PC-9 (cell line): Measurements from ENCODE around the gene ACTR3. TPM values are rescaled to one million over a fixed set of nuclear protein-coding genes. Genes with fewer than 3 reads are reported as not detected.
A peak's percentile ranks its signal among the peaks of the same experiment; 100 is the strongest.

ENCODE experiments used
- BruUV-seq: library from RNA; stranded (reverse); fragments of 400-500 nt; replicated peaks from 2 replicates; lab custom pipeline; 2021; lab: Mats Ljungman, UMichigan
- CTCF ChIA-PET: fragments of 300-600 bp; sonication (Branson Sonifier 250); formaldehyde crosslinking; loops from one replicate; lab custom pipeline; 2022; ENCODE audit warnings: antibody characterized with exemption; lab: Charles Lee
- POLR2A ChIA-PET: fragments of 300-600 bp; sonication (Branson Sonifier 250); formaldehyde crosslinking; loops from one replicate; lab custom pipeline; 2022; ENCODE audit warnings: antibody characterized with exemption; ENCODE audit not compliant: unreplicated experiment; lab: Charles Lee
- DNase-seq, 2 experiments: peaks; one replicate each; pipeline versions ENCODE4 v3.0.0 to v3.0.0-alpha.2; 2015 to 2022; ENCODE audit warnings: mixed read lengths in 1 of 2
- H2AFZ ChIP-seq: fragments of 200-600 bp; sonication (generic); 2 replicates; pipeline ENCODE4 v1.8.1; 2017; ENCODE audit warnings: antibody characterized with exemption
- H3F3A ChIP-seq: fragments of 200-600 bp; sonication (generic); 2 replicates; pipeline ENCODE4 v1.8.1; 2017; ENCODE audit warnings: antibody characterized with exemption, mild to moderate bottlenecking, low read depth; ENCODE audit not compliant: insufficient read depth
- H3K27ac ChIP-seq: fragments of 200-600 bp; sonication (generic); 2 replicates; pipeline ENCODE4 v1.6.1; 2016; ENCODE audit warnings: mixed run types
- H3K27me3 ChIP-seq: fragments of 200-600 bp; sonication (generic); 2 replicates; pipeline ENCODE4 v1.6.1; 2016; ENCODE audit warnings: low read depth, mixed run types; ENCODE audit not compliant: insufficient read depth
- H3K36me3 ChIP-seq: fragments of 200-600 bp; sonication (generic); 2 replicates; pipeline ENCODE4 v1.6.1; 2016; ENCODE audit warnings: low read depth, mixed run types
- H3K4me1 ChIP-seq: fragments of 200-600 bp; sonication (generic); replicated peaks from 2 replicates; pipeline ENCODE4 v1.6.1; 2016; ENCODE audit warnings: mixed run types; ENCODE audit not compliant: insufficient read depth
- H3K4me2 ChIP-seq: fragments of 200-600 bp; sonication (generic); 2 replicates; pipeline ENCODE4 v1.6.1; 2017; ENCODE audit warnings: mixed run types
- H3K4me3 ChIP-seq: fragments of 200-600 bp; sonication (generic); 2 replicates; pipeline ENCODE4 v1.6.1; 2016; ENCODE audit warnings: mixed run types
- H3K79me2 ChIP-seq: fragments of 200-600 bp; sonication (generic); 2 replicates; pipeline ENCODE4 v1.6.1; 2017; ENCODE audit warnings: low read depth, mixed run types
- H3K9me2 ChIP-seq: fragments of 200-600 bp; sonication (generic); 2 replicates; pipeline ENCODE4 v1.8.1; 2017; ENCODE audit warnings: mild to moderate bottlenecking; ENCODE audit not compliant: insufficient read depth
- H3K9me3 ChIP-seq: fragments of 200-600 bp; sonication (generic); 2 replicates; pipeline ENCODE4 v1.8.1; 2016; ENCODE audit warnings: low read depth; ENCODE audit not compliant: insufficient read depth
- H4K20me1 ChIP-seq: fragments of 200-600 bp; sonication (generic); 2 replicates; pipeline ENCODE4 v1.8.1; 2017; ENCODE audit not compliant: insufficient read depth
- EZH2 ChIP-seq: fragments of 200-600 bp; sonication (generic); IDR thresholded peaks from 2 replicates; pipeline ENCODE4 v1.8.0; 2017; ENCODE audit warnings: antibody characterized with exemption, low read depth
- intact Hi-C: fragments of 100-400 bp; cut with micrococcal nuclease; formaldehyde crosslinking; loops from one replicate; pipeline ENCODE4 v1.10.0; 2022; ENCODE audit not compliant: unreplicated experiment
- total RNA-seq: library from RNA; stranded (reverse); gene quantifications from 2 replicates; pipeline ENCODE4 v1.2.3, GENCODE V29; 2021
- TF ChIP-seq, protein P1 (sequence below): fragments of 200-600 bp; sonication (generic); conservative IDR thresholded peaks from 2 replicates; pipeline ENCODE4 v1.6.1; 2017; ENCODE audit warnings: mixed run types, antibody characterized with exemption, mild to moderate bottlenecking, moderate library complexity

ACTR3 gene
- total RNA-seq, 1 experiment from 2014 or later, result 222 TPM

DNA sequence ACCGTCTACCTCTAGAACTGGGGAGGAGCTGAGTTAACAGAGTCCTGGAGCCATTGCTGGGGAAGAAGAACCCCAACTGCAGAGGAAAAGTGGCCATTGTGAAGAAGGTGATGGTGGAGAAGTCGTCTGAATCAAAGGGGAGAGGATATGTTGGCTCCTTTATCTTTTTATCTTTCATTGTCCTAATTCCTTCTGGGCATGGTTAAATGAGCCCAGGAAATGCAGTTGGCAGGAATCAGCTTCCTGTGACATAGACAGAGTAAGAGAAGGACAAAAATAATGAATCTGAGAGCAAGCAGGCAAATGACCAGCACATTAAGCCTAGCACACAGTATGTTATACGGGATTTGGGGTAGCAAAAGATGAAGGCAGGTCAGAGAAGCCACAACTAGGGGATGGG lies 16.0 kb upstream of the ACTR3 start:
- no peaks in the 10 kb centered on the region for H3K36me3 ChIP-seq
- intact Hi-C loops, result no loop called here
- no peaks in the 10 kb centered on the region for H3K9me2 ChIP-seq
- H3K4me3 ChIP-seq, result no peak overlapping the region
- H3K27ac ChIP-seq, result no peak overlapping the region
- no peaks in the 10 kb centered on the region for H3K9me3 ChIP-seq
- H3F3A ChIP-seq, result peaks cover 10% of the 10 kb centered on the region
- TF ChIP-seq, protein P1, sequence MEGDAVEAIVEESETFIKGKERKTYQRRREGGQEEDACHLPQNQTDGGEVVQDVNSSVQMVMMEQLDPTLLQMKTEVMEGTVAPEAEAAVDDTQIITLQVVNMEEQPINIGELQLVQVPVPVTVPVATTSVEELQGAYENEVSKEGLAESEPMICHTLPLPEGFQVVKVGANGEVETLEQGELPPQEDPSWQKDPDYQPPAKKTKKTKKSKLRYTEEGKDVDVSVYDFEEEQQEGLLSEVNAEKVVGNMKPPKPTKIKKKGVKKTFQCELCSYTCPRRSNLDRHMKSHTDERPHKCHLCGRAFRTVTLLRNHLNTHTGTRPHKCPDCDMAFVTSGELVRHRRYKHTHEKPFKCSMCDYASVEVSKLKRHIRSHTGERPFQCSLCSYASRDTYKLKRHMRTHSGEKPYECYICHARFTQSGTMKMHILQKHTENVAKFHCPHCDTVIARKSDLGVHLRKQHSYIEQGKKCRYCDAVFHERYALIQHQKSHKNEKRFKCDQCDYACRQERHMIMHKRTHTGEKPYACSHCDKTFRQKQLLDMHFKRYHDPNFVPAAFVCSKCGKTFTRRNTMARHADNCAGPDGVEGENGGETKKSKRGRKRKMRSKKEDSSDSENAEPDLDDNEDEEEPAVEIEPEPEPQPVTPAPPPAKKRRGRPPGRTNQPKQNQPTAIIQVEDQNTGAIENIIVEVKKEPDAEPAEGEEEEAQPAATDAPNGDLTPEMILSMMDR, result no peak
- no TSS peak for BruUV-seq
- no peak for DNase-seq
- no peaks in the 10 kb centered on the region for H3K79me2 ChIP-seq
- CTCF ChIA-PET, result no interaction called here
- H3K27me3 ChIP-seq, result no peaks in the 10 kb centered on the region
- no peak overlapping the region for H2AFZ ChIP-seq
- H3K4me2 ChIP-seq, result no peak overlapping the region
- H4K20me1 ChIP-seq, result no peaks in the 10 kb centered on the region
- peaks cover 31% of the 10 kb centered on the region for H3K4me1 ChIP-seq
- POLR2A ChIA-PET, result interaction anchor here (0.6 kb wide), 1 partner anchor 1934 kb away, joined by 6 read pairs; no protein-coding TSS in a partner anchor

DNA sequence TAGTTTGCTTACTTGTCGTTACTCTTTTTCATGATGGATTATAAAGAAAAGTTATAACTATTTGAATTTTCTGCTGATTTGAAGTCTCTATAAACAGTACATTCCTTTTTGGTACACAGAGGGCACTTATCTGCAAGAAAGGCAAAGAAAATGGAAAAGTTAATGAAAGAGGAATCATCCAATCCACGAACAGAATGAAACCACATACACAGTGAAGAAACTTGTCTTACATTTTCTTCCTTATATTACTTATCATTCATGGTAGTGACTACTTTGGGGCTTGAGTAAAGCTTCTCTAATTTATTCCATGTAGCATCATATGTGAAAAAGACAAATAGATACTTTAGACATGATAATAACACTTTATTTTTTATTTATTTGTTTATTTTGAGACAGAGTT lies 14.8 kb upstream of the ACTR3 start:
- Histone ChIP-seq H4K20me1 (no peaks in the 10 kb centered on the region), H2AFZ (no peak overlapping the region), H3K4me3 (no peak overlapping the region), H3F3A (peaks cover 10% of the 10 kb centered on the region), H3K9me2 (no peaks in the 10 kb centered on the region), H3K4me2 (no peak overlapping the region), H3K9me3 (no peaks in the 10 kb centered on the region), H3K36me3 (no peaks in the 10 kb centered on the region), H3K27ac (no peak overlapping the region), H3K79me2 (no peaks in the 10 kb centered on the region), H3K27me3 (no peaks in the 10 kb centered on the region), H3K4me1 (peaks cover 34% of the 10 kb centered on the region)
- intact Hi-C loops, result no loop called here
- DNase-seq, result no peak
- no TSS peak for BruUV-seq
- CTCF ChIA-PET, result no interaction called here
- POLR2A ChIA-PET, result no interaction called here
- TF ChIP-seq EZH2, result no peak
- TF ChIP-seq, protein P1, result no peak

- H2AFZ ChIP-seq, result no peak overlapping the region
- H4K20me1 ChIP-seq, result no peaks in the 10 kb centered on the region
- BruUV-seq, result no TSS peak
- peak overlapping the region; percentile 54 for H3K4me2 ChIP-seq
- peaks cover 10% of the 10 kb centered on the region for H3F3A ChIP-seq
- H3K27me3 ChIP-seq, result no peaks in the 10 kb centered on the region
- H3K4me1 ChIP-seq, result peaks cover 34% of the 10 kb centered on the region
- no peaks in the 10 kb centered on the region for H3K36me3 ChIP-seq
- H3K79me2 ChIP-seq, result no peaks in the 10 kb centered on the region
- no peaks in the 10 kb centered on the region for H3K9me2 ChIP-seq
- no peak overlapping the region for H3K4me3 ChIP-seq
- DNase-seq, result peak; percentile 94 to 95
- intact Hi-C loops, result loop anchor here (1.0 to 2.0 kb wide), 3 partner anchors 13 to 120 kb away; partner anchors contain the start of gene SLC35F5
- POLR2A ChIA-PET, result interaction anchor here (0.6 to 1.4 kb wide), 3 partner anchors 121 to 165 kb away, joined by 4 to 8 read pairs (median 5); partner anchors contain the start of gene SLC35F5
- no peaks in the 10 kb centered on the region for H3K9me3 ChIP-seq
- no peak for TF ChIP-seq EZH2
- TF ChIP-seq, protein P1, result no peak
- no peak overlapping the region for H3K27ac ChIP-seq
- CTCF ChIA-PET, result interaction anchor here (1.0 kb wide), 1 partner anchor 13 kb away, joined by 3 read pairs; the partner anchor contains the start of gene ACTR3
Observed at GRCh38 chr2:113876503-113877387, 13.1 kb upstream of the ACTR3 start.
